Tibial nerve (tissue), 4 donors: ENCODE measurements around the gene DCAF17. TPM values are rescaled to one million over a fixed set of nuclear protein-coding genes. Genes with fewer than 3 reads are reported as not detected.

Source experiments
- DNase-seq, 2 donors: peaks; one replicate each; pipeline ENCODE4 v3.0.0-alpha.2; 2019; ENCODE audit warnings: low spot score in 2 of 2
- H3K27ac ChIP-seq, 4 donors: fragments of 200-600 bp; sonication (generic) in 3 of 4; one replicate each; pipeline ENCODE4 v1.5.1; 2017 to 2019; ENCODE audit warnings: mild to moderate bottlenecking in 1 of 4
- H3K27me3 ChIP-seq, 2 donors: fragments of 200-600 bp; sonication (generic) in 1 of 2; one replicate each; pipeline versions ENCODE4 v1.5.1 to v1.6.0; 2017 to 2019
- H3K36me3 ChIP-seq, 3 donors: fragments of 200-600 bp; sonication (generic); one replicate each; pipeline ENCODE4 v1.5.1; 2018 to 2019
- H3K4me1 ChIP-seq, 4 donors: fragments of 200-600 bp; sonication (generic) in 3 of 4; one replicate each; pipeline ENCODE4 v1.5.1; 2017 to 2019
- H3K4me3 ChIP-seq, 4 donors: fragments of 200-600 bp; sonication (generic) in 3 of 4; one replicate each; pipeline ENCODE4 v1.5.1; 2017 to 2019; ENCODE audit warnings: mild to moderate bottlenecking in 1 of 4, moderate library complexity in 1 of 4
- H3K9me3 ChIP-seq, 4 donors: fragments of 200-600 bp; sonication (generic) in 3 of 4; one replicate each; pipeline ENCODE4 v1.5.1; 2017 to 2019
- CTCF ChIP-seq, 5 experiments: fragments of 200-600 bp in 3 of 5; fragments of 450-650 bp in 2 of 5; sonication (generic) in 3 of 5; IDR thresholded peaks; one replicate each; pipeline ENCODE4 v1.5.1; 2016 to 2019; ENCODE audit warnings: antibody characterized with exemption in 5 of 5, mild to moderate bottlenecking in 3 of 5, moderate library complexity in 2 of 5
- EP300 ChIP-seq, 2 donors: sonication (generic); formaldehyde crosslinking; IDR thresholded peaks; one replicate each; pipeline ENCODE4 v1.6.1; 2017; ENCODE audit warnings: antibody characterized with exemption in 2 of 2, mild to moderate bottlenecking in 1 of 2
- POLR2A ChIP-seq, 2 donors: fragments of 450-650 bp; IDR thresholded peaks; one replicate each; pipeline ENCODE4 v1.6.1; 2017; ENCODE audit warnings: antibody characterized with exemption in 2 of 2, mild to moderate bottlenecking in 2 of 2, moderate library complexity in 2 of 2
- WGBS, 2 donors: methylation state at CpG; one replicate each; pipeline ENCODE4 v1.1.5; 2018; 5-methylcytosine and 5-hydroxymethylcytosine counted together
- total RNA-seq, 4 donors: library from RNA; depleted of rRNA; stranded (reverse); fragments of >200 nt; gene quantifications; one replicate each; pipeline ENCODE4 v1.1.0, GENCODE V29; 2016

The DCAF17 gene
- total RNA-seq, 4 donors from 2014 or later, result 17.3 to 38.4 (median 23.8) TPM

- Histone ChIP-seq H3K27me3 (no peaks in the 10 kb centered on the region), H3K27ac (no peak overlapping the region), H3K9me3 (no peaks in the 10 kb centered on the region), H3K4me3 (peak overlapping the region in 3 of 4 donors; percentile 10 to 36 (median 13)), H3K36me3 (no peaks in the 10 kb centered on the region), H3K4me1 (peaks cover 0 to 7% (median 0%) of the 10 kb centered on the region in 4 donors)
- 49 to 61% methylated on average over 8 of the region's 8 CpGs for WGBS, 2 donors
- no peak for TF ChIP-seq CTCF (IDR thresholded peaks at IDR 0.05)
- TF ChIP-seq EP300 (IDR thresholded peaks at IDR 0.05), result no peak
- no peak for DNase-seq
Measured at GRCh38 chr2:171409436-171409971, 24.5 kb upstream of the DCAF17 start.

- Histone ChIP-seq H3K27me3 (no peaks in the 10 kb centered on the region), H3K4me1 (peaks cover 0 to 7% (median 0%) of the 10 kb centered on the region in 4 donors), H3K9me3 (no peaks in the 10 kb centered on the region), H3K36me3 (no peaks in the 10 kb centered on the region), H3K27ac (no peak overlapping the region), H3K4me3 (no peak overlapping the region)
- 54 to 62% methylated on average over 4 of the region's 4 CpGs for WGBS, 2 donors
- TF ChIP-seq CTCF (IDR thresholded peaks at IDR 0.05) (no peak), EP300 (IDR thresholded peaks at IDR 0.05) (no peak), POLR2A (IDR thresholded peaks at IDR 0.05) (no peak)
- DNase-seq, result no peak
Measured at GRCh38 chr2:171410101-171410500, 23.9 kb upstream of the DCAF17 start.

GRCh38 chr2:171410624-171411023 lies 23.4 kb upstream of the DCAF17 start:
- H3K27ac ChIP-seq, result no peak overlapping the region
- H3K27me3 ChIP-seq, result no peaks in the 10 kb centered on the region
- no peak overlapping the region for H3K4me3 ChIP-seq
- DNase-seq, result no peak
- peaks cover 0 to 7% (median under 1%) of the 10 kb centered on the region in 4 donors for H3K4me1 ChIP-seq
- no peaks in the 10 kb centered on the region for H3K9me3 ChIP-seq
- no peak for TF ChIP-seq EP300 (IDR thresholded peaks at IDR 0.05)
- TF ChIP-seq CTCF (IDR thresholded peaks at IDR 0.05), result no peak
- no peak for TF ChIP-seq POLR2A (IDR thresholded peaks at IDR 0.05)
- H3K36me3 ChIP-seq, result no peaks in the 10 kb centered on the region

- Histone ChIP-seq H3K27me3 (no peaks in the 10 kb centered on the region), H3K9me3 (no peaks in the 10 kb centered on the region), H3K36me3 (no peaks in the 10 kb centered on the region), H3K4me3 (no peak overlapping the region), H3K27ac (no peak overlapping the region), H3K4me1 (peaks cover 0 to 7% (median 2%) of the 10 kb centered on the region in 4 donors)
- WGBS, 2 donors, result 73 to 83% methylated on average over 1 of the region's 1 CpG
- no peak for DNase-seq
- TF ChIP-seq EP300 (IDR thresholded peaks at IDR 0.05), result no peak
- no peak for TF ChIP-seq CTCF (IDR thresholded peaks at IDR 0.05)
- no peak for TF ChIP-seq POLR2A (IDR thresholded peaks at IDR 0.05)
Measured at GRCh38 chr2:171411214-171411613, 22.8 kb upstream of the DCAF17 start.

GRCh38 chr2:171411791-171412483 lies 22.1 kb upstream of the DCAF17 start:
- Histone ChIP-seq H3K4me3 (no peak overlapping the region), H3K27ac (no peak overlapping the region), H3K4me1 (peaks cover 0 to 7% (median 2%) of the 10 kb centered on the region in 4 donors), H3K36me3 (no peaks in the 10 kb centered on the region), H3K9me3 (no peaks in the 10 kb centered on the region), H3K27me3 (no peaks in the 10 kb centered on the region)
- 95 to 98% methylated on average over 2 of the region's 2 CpGs for whole genome bisulfite sequencing, 2 donors
- no peak for DNase-seq
- TF ChIP-seq EP300 (IDR thresholded peaks at IDR 0.05) (no peak), CTCF (IDR thresholded peaks at IDR 0.05) (no peak), POLR2A (IDR thresholded peaks at IDR 0.05) (no peak)
